Kidney capillary endothelial cell (primary cell): ENCODE measurements around the gene HOXB4.
A peak's percentile ranks its signal among the peaks of the same experiment; 100 is the strongest.

Source experiments
- DNase-seq: peaks from one replicate; pipeline ENCODE4 v3.0.0-alpha.2; 2018; ENCODE audit warnings: low spot score

The HOXB4 gene

GRCh38 chr17:48615047-48615962, 37.2 kb upstream of the HOXB4 start, which contains the start of gene HOXB8:
TSS of gene HOXB8 (minus strand) at chr17:48615292. CDS start at chr17:48614704, 588 bp downstream.
- no peak for DNase-seq

- no peak for DNase-seq
Measured at GRCh38 chr17:48613862-48614694, 35.9 kb upstream of the HOXB4 start.

- DNase-seq = no peak
Measured at GRCh38 chr17:48612854-48613691, 34.9 kb upstream of the HOXB4 start.

GRCh38 chr17:48612456-48612853, 34.3 kb upstream of the HOXB4 start:
- no peak for DNase-seq

- no peak for DNase-seq
Measured at GRCh38 chr17:48611681-48612455, 33.7 kb upstream of the HOXB4 start.

GRCh38 chr17:48611213-48611612, 33.1 kb upstream of the HOXB4 start:
- no peak for DNase-seq

- DNase-seq = peak; percentile 73
Measured at GRCh38 chr17:48610282-48611211, 32.4 kb upstream of the HOXB4 start, which contains the start of gene HOXB7. TSS of gene HOXB7 (minus strand) at chr17:48611017. CDS start at chr17:48610918, 99 bp downstream.

GRCh38 chr17:48609759-48610281, 31.7 kb upstream of the HOXB4 start:
- no peak for DNase-seq

- no peak for DNase-seq
Measured at GRCh38 chr17:48609033-48609432, 30.9 kb upstream of the HOXB4 start.

GRCh38 chr17:48608494-48608834, 30.3 kb upstream of the HOXB4 start:
- DNase-seq = no peak

- no peak for DNase-seq
Measured at GRCh38 chr17:48606892-48607614, 28.9 kb upstream of the HOXB4 start.

GRCh38 chr17:48605991-48606891, 28.1 kb upstream of the HOXB4 start:
- no peak for DNase-seq

GRCh38 chr17:48605409-48605919, 27.3 kb upstream of the HOXB4 start:
- no peak for DNase-seq

- DNase-seq = peak; percentile 71
Measured at GRCh38 chr17:48604770-48605329, 26.7 kb upstream of the HOXB4 start, which contains the start of gene HOXB6. TSS of gene HOXB6 (minus strand) at chr17:48604986. CDS start at chr17:48598150, 6,836 bp downstream.

GRCh38 chr17:48603959-48604769, 26.0 kb upstream of the HOXB4 start:
- peak; percentile 66 for DNase-seq
